ENCODE data around the gene FASTKD1.
"Not testable (repeated sequence)": the region's sequence is repeated elsewhere in the genome, so short reads cannot be mapped to it uniquely, and the experiment has no call there.

Gene FASTKD1

GRCh38 chr2:169573160-169573973 lies at the start of gene FASTKD1:
Gene FASTKD1, minus strand, starts transcription at chr2:169573865. Its CDS starts 1,836 bp downstream, at chr2:169572029.
- DNase-seq: peak; percentile 90

GRCh38 chr2:169623235-169623634 lies 49.6 kb upstream of the FASTKD1 start:
- no peak for DNase-seq

GRCh38 chr2:169620509-169620908 lies 46.8 kb upstream of the FASTKD1 start:
- DNase-seq: no peak

- DNase-seq: no peak
Measured at GRCh38 chr2:169619946-169620345, 46.3 kb upstream of the FASTKD1 start.

GRCh38 chr2:169615982-169616381 lies 42.3 kb upstream of the FASTKD1 start:
- not testable (repeated sequence) for DNase-seq

GRCh38 chr2:169613876-169614275 lies 40.2 kb upstream of the FASTKD1 start:
- DNase-seq: no peak

- DNase-seq: no peak
Measured at GRCh38 chr2:169609264-169609663, 35.6 kb upstream of the FASTKD1 start.

- DNase-seq: no peak
Measured at GRCh38 chr2:169599568-169599967, 25.9 kb upstream of the FASTKD1 start.

GRCh38 chr2:169598982-169599381 lies 25.3 kb upstream of the FASTKD1 start:
- no peak for DNase-seq

- not testable (repeated sequence) for DNase-seq
Measured at GRCh38 chr2:169596546-169596945, 22.9 kb upstream of the FASTKD1 start.

- no peak for DNase-seq
Measured at GRCh38 chr2:169590804-169591203, 17.1 kb upstream of the FASTKD1 start.

- no peak for DNase-seq
Measured at GRCh38 chr2:169585673-169586072, 12.0 kb upstream of the FASTKD1 start.

GRCh38 chr2:169584005-169584877 lies 10.6 kb upstream of the FASTKD1 start, which contains the start of gene PPIG:
Gene PPIG, plus strand, starts transcription at chr2:169584351. Its CDS starts 19,691 bp downstream, at chr2:169604042.
- DNase-seq: peak; percentile 89

- DNase-seq: no peak
Measured at GRCh38 chr2:169583518-169583917, 9.9 kb upstream of the FASTKD1 start.

- not testable (repeated sequence) for DNase-seq
Measured at GRCh38 chr2:169582552-169583266, 9.0 kb upstream of the FASTKD1 start.

- no peak for DNase-seq
Measured at GRCh38 chr2:169579044-169579443, 5.4 kb upstream of the FASTKD1 start.

- DNase-seq: not testable (repeated sequence)
Measured at GRCh38 chr2:169575264-169575663, 1.6 kb upstream of the FASTKD1 start.

- not testable (repeated sequence) for DNase-seq
Measured at GRCh38 chr2:169574539-169574938, 874 bp upstream of the FASTKD1 start.

- DNase-seq: no peak
Measured at GRCh38 chr2:169573974-169574299, 272 bp upstream of the FASTKD1 start.

- DNase-seq: no peak
Measured at GRCh38 chr2:169572821-169573159, 875 bp downstream of the FASTKD1 start.

- DNase-seq: no peak
Measured at GRCh38 chr2:169572189-169572588, 1.5 kb downstream of the FASTKD1 start.

- DNase-seq: no peak
Measured at GRCh38 chr2:169571571-169571970, 2.1 kb downstream of the FASTKD1 start.

- not testable (repeated sequence) for DNase-seq
Measured at GRCh38 chr2:169570752-169571151, 2.9 kb downstream of the FASTKD1 start.
